RWPE2 (cell line): ENCODE results near the gene SMC1B.

Source experiments
- ATAC-seq: fragments of 200-7000 bp; cut with Tn5 transposase; 3 replicates; pipeline ENCODE4 v1.9.1; 2021; ENCODE audit warnings: low read depth
- DNase-seq: peaks from one replicate; pipeline ENCODE4 v3.0.0-alpha.2; 2020; ENCODE audit warnings: low spot score
- H3K27ac ChIP-seq: fragments of 450-650 bp; 2 replicates; pipeline ENCODE4 v1.5.1; 2017; ENCODE audit warnings: mild to moderate bottlenecking; ENCODE audit not compliant: poor library complexity, severe bottlenecking
- H3K27me3 ChIP-seq: fragments of 250-450 bp; sonication (Bioruptor Pico); 2 replicates; pipeline ENCODE4 v1.5.1; 2021; ENCODE audit warnings: mild to moderate bottlenecking, moderate library complexity; ENCODE audit not compliant: insufficient read depth, poor library complexity, severe bottlenecking
- H3K36me3 ChIP-seq: fragments of 250-450 bp; sonication (Bioruptor Pico); 2 replicates; pipeline ENCODE4 v1.5.1; 2020; ENCODE audit warnings: low read depth, mild to moderate bottlenecking, moderate library complexity
- H3K4me1 ChIP-seq: fragments of 250-450 bp; sonication (Bioruptor Pico); 2 replicates; pipeline ENCODE4 v1.5.1; 2021; ENCODE audit warnings: mild to moderate bottlenecking, moderate library complexity; ENCODE audit not compliant: insufficient read depth, poor library complexity, severe bottlenecking
- H3K4me3 ChIP-seq: fragments of 250-450 bp; sonication (Bioruptor Pico); 2 replicates; pipeline ENCODE4 v1.5.1; 2021; ENCODE audit warnings: mild to moderate bottlenecking, moderate library complexity; ENCODE audit not compliant: severe bottlenecking
- H3K9me3 ChIP-seq: fragments of 250-450 bp; sonication (Bioruptor Pico); 2 replicates; pipeline ENCODE4 v1.5.1; 2021; ENCODE audit warnings: mild to moderate bottlenecking, moderate library complexity; ENCODE audit not compliant: severe bottlenecking
- CTCF ChIP-seq: fragments of 450-650 bp; IDR thresholded peaks from one replicate; pipeline ENCODE4 v1.5.1; 2017; ENCODE audit warnings: mild to moderate bottlenecking, moderate library complexity; ENCODE audit not compliant: poor library complexity, severe bottlenecking

Gene SMC1B

GRCh38 chr22:45310977-45311531, 102.3 kb downstream of the SMC1B start:
- DNase-seq = no peak

GRCh38 chr22:45310331-45310976, 102.9 kb downstream of the SMC1B start:
- no peak for DNase-seq
- Histone ChIP-seq H3K27me3 (no peaks in the 10 kb centered on the region), H3K9me3 (no peaks in the 10 kb centered on the region), H3K4me3 (peak overlapping the region; percentile 69), H3K27ac (peak overlapping the region; percentile 48), H3K36me3 (0 out of 2 replicates have a peak, but pooled peaks cover 3% of the 10 kb centered on the region), H3K4me1 (peaks cover 7% of the 10 kb centered on the region)
- TF ChIP-seq CTCF = no peak
- ATAC-seq = no peak

More at GRCh38 chr22:45310977-45311531, 102.3 kb downstream of the SMC1B start:
- Histone ChIP-seq H3K36me3 (0 out of 2 replicates have a peak, but pooled peaks cover 3% of the 10 kb centered on the region), H3K4me1 (peaks cover 7% of the 10 kb centered on the region), H3K9me3 (no peaks in the 10 kb centered on the region), H3K27ac (peak overlapping the region; percentile 48), H3K4me3 (peak overlapping the region; percentile 69), H3K27me3 (no peaks in the 10 kb centered on the region)
- no peak for ATAC-seq
- TF ChIP-seq CTCF = no peak

DNA sequence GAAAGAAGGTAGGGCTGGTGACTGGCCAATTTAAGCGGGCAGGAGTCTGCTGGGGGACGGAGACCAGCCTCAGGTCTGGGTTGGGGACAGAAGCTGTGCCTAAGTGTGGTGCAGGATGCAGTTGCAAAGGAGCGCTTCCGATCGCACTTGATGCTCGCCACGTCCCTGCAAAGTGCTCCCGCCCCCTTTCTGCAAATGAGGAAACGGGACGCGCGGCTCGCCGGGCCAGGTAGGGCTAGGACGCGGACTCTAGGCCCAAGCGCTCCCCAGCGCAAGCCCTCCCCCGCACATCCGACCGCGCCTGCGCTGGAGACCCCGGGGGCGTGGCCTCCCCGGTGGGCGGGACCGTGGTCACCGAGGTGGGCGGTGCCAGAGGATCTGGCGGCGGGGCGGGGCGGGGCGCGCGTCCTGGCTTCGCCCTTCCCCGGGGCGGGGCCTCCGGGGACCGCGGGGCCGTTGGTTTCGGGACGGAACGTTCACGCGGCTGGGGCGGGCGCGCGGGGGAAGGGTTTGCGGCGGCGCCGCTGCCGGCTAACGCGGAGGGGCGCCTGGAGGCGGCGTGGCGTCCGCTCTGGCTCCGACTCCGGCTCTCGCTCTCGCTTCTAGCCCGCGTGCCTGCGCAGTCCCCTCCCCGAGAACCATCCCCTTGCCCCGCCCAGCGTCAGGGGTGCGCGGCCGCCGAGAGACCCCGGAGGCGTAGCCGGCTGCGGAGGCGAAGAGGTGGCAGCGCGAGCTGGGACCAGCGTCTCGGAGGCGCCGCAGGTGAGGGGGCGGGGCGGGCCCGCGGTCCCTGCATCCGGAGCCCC, 103.8 kb downstream of the SMC1B start, which contains the start of gene FAM118A:
Gene FAM118A (plus strand): TSS at position 513 of the 806 bp plus-strand sequence. CDS start 12,446 bp downstream, outside the sequence.
- Histone ChIP-seq H3K4me3 (peak within 1 kb of the TSS; percentile 69), H3K9me3 (no peaks in the 10 kb centered on the region), H3K27ac (peak within 1 kb of the TSS; percentile 48), H3K4me1 (peaks cover 7% of the 10 kb centered on the region), H3K27me3 (no peaks in the 10 kb centered on the region), H3K36me3 (0 out of 2 replicates have a peak, but pooled peaks cover 3% of the 10 kb centered on the region)
- no peak for TF ChIP-seq CTCF
- DNase-seq (peak; percentile 84), ATAC-seq (peak; percentile 85)

DNA sequence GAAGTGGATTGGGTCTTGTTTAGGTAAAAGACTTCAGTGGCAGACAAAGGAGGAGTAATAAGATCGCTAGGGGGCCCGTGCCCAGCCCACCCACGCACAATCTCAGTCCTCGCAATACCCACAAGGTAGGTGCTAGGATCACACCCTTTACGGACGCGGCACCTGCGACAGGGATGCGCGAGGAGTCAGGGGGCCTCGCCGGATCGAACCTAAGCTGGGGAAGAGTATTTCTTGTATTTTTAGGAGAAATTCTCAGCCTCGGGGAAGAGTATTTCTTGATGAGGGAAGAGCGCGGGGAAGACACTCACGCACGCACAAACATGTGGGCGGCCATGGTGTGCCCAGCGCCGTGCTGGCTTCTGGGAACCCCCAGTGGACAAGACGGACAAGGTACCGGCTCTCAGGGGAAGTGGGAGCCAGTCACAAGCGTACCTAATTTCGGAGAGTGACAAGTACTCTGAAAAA, 104.4 kb downstream of the SMC1B start:
- ATAC-seq = no peak
- Histone ChIP-seq H3K27me3 (no peaks in the 10 kb centered on the region), H3K9me3 (no peaks in the 10 kb centered on the region), H3K36me3 (0 out of 2 replicates have a peak, but pooled peaks cover 3% of the 10 kb centered on the region), H3K4me1 (peaks cover 7% of the 10 kb centered on the region), H3K27ac (peak overlapping the region; percentile 48), H3K4me3 (peak overlapping the region; percentile 69)
- no peak for DNase-seq
- TF ChIP-seq CTCF = no peak
